ENCODE data around the gene IGF2BP2. TPM values are rescaled to one million over a fixed set of nuclear protein-coding genes. Genes with fewer than 3 reads are reported as not detected.

IGF2BP2 gene
- total and polyA plus RNA-seq, 4 donors = 7.8 to 92.6 (median 11.8) TPM

GRCh38 chr3:185724251-185724650 lies 100.6 kb downstream of the IGF2BP2 start:
- TF ChIP-seq CTCF (IDR thresholded peaks at IDR 0.05; ENCODE audit: control extremely low read depth, extremely low read depth) = no peak
- Histone ChIP-seq H3K4me1 (ENCODE audit: control insufficient read depth in 5 of 5, insufficient read depth in 5 of 5, low read length in 5 of 5) (peaks cover 0 to 11% (median 4%) of the 10 kb centered on the region in 5 donors), H3K27ac (ENCODE audit: low read depth in 1 of 2, low read length in 1 of 2) (no peak overlapping the region), H3K27me3 (ENCODE audit: control insufficient read depth in 3 of 3, insufficient read depth in 3 of 3, low read length in 2 of 3) (no peaks in the 10 kb centered on the region), H3K4me3 (no peak overlapping the region), H3K9me3 (ENCODE audit: control insufficient read depth in 4 of 4, insufficient read depth in 3 of 4, low read length in 3 of 4) (peaks cover 0 to 4% (median 1%) of the 10 kb centered on the region in 4 donors), H3K9ac (ENCODE audit: insufficient read depth in 1 of 2, low read length in 2 of 2) (no peak overlapping the region), H3K36me3 (ENCODE audit: control insufficient read depth in 4 of 4, insufficient read depth in 4 of 4, low read length in 4 of 4) (peaks cover 0 to 4% (median 0%) of the 10 kb centered on the region in 4 donors)
- WGBS, 2 donors = 92 to 95% methylated on average over 3 of the region's 3 CpGs
- DNase-seq (no peak), ATAC-seq (ENCODE audit: insufficient read depth, low FRiP score) (no peak)

DNA sequence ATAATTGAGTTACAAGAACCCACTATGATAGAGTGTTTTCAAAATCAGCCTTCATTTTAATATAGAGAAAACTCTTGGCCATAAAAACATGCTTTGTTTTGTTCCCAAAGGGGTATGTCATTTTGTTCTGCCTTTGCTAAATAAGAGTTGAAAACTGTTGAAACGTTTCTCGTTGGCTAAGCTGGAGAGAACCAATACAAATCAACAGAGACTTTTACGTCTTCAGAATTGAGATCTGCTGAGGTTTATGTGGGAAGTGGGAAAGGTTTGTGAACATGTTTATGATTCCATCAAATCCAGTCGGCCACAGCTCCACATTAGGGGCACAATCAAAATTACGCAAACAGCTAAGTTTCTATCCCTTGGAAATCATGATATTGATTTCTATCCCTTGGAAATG lies 102.0 kb downstream of the IGF2BP2 start:
- Histone ChIP-seq H3K27ac (ENCODE audit: low read depth in 1 of 2, low read length in 1 of 2) (no peak overlapping the region), H3K36me3 (ENCODE audit: control insufficient read depth in 4 of 4, insufficient read depth in 4 of 4, low read length in 4 of 4) (peaks cover 0 to 4% (median 0%) of the 10 kb centered on the region in 4 donors), H3K9me3 (ENCODE audit: control insufficient read depth in 4 of 4, insufficient read depth in 3 of 4, low read length in 3 of 4) (peaks cover 0 to 4% (median 1%) of the 10 kb centered on the region in 4 donors), H3K4me1 (ENCODE audit: control insufficient read depth in 5 of 5, insufficient read depth in 5 of 5, low read length in 5 of 5) (peaks cover 0 to 9% (median 3%) of the 10 kb centered on the region in 5 donors), H3K9ac (ENCODE audit: insufficient read depth in 1 of 2, low read length in 2 of 2) (no peak overlapping the region), H3K4me3 (no peak overlapping the region), H3K27me3 (ENCODE audit: control insufficient read depth in 3 of 3, insufficient read depth in 3 of 3, low read length in 2 of 3) (no peaks in the 10 kb centered on the region)
- WGBS, 2 donors = 86% methylated on average over 5 of the region's 5 CpGs
- TF ChIP-seq CTCF (IDR thresholded peaks at IDR 0.05; ENCODE audit: control extremely low read depth, extremely low read depth) = no peak
- DNase-seq = peak in 2 of 3 donors; percentile 55 to 67
- ATAC-seq (ENCODE audit: insufficient read depth, low FRiP score) = no peak

GRCh38 chr3:185721970-185722369 lies 102.9 kb downstream of the IGF2BP2 start:
- H3K27ac ChIP-seq (ENCODE audit: low read depth in 1 of 2, low read length in 1 of 2) = no peak overlapping the region
- DNase-seq (no peak), ATAC-seq (ENCODE audit: insufficient read depth, low FRiP score) (no peak)
- WGBS, 2 donors = 82 to 93% methylated on average over 3 of the region's 3 CpGs
- TF ChIP-seq CTCF (IDR thresholded peaks at IDR 0.05; ENCODE audit: control extremely low read depth, extremely low read depth) = no peak
- peaks cover 0 to 4% (median 0%) of the 10 kb centered on the region in 4 donors for H3K36me3 ChIP-seq (ENCODE audit: control insufficient read depth in 4 of 4, insufficient read depth in 4 of 4, low read length in 4 of 4)
- peaks cover 0 to 4% (median 1%) of the 10 kb centered on the region in 4 donors for H3K9me3 ChIP-seq (ENCODE audit: control insufficient read depth in 4 of 4, insufficient read depth in 3 of 4, low read length in 3 of 4)
- peaks cover 0 to 18% (median 9%) of the 10 kb centered on the region in 5 donors for H3K4me1 ChIP-seq (ENCODE audit: control insufficient read depth in 5 of 5, insufficient read depth in 5 of 5, low read length in 5 of 5)
- H3K9ac ChIP-seq (ENCODE audit: insufficient read depth in 1 of 2, low read length in 2 of 2) = no peak overlapping the region
- H3K27me3 ChIP-seq (ENCODE audit: control insufficient read depth in 3 of 3, insufficient read depth in 3 of 3, low read length in 2 of 3) = no peaks in the 10 kb centered on the region
- H3K4me3 ChIP-seq = no peak overlapping the region

GRCh38 chr3:185720326-185720725 lies 104.5 kb downstream of the IGF2BP2 start:
- H3K9me3 ChIP-seq (ENCODE audit: control insufficient read depth in 4 of 4, insufficient read depth in 3 of 4, low read length in 3 of 4) = peaks cover 0 to 4% (median 1%) of the 10 kb centered on the region in 4 donors
- no peak overlapping the region for H3K9ac ChIP-seq (ENCODE audit: insufficient read depth in 1 of 2, low read length in 2 of 2)
- WGBS, 2 donors = 72 to 83% methylated on average over 9 of the region's 9 CpGs
- no peaks in the 10 kb centered on the region for H3K27me3 ChIP-seq (ENCODE audit: control insufficient read depth in 3 of 3, insufficient read depth in 3 of 3, low read length in 2 of 3)
- DNase-seq = no peak
- H3K4me1 ChIP-seq (ENCODE audit: control insufficient read depth in 5 of 5, insufficient read depth in 5 of 5, low read length in 5 of 5) = peaks cover 0 to 28% (median 12%) of the 10 kb centered on the region in 5 donors
- no peak overlapping the region for H3K27ac ChIP-seq (ENCODE audit: low read depth in 1 of 2, low read length in 1 of 2)
- ATAC-seq (ENCODE audit: insufficient read depth, low FRiP score) = no peak
- no peak overlapping the region for H3K4me3 ChIP-seq
- H3K36me3 ChIP-seq (ENCODE audit: control insufficient read depth in 4 of 4, insufficient read depth in 4 of 4, low read length in 4 of 4) = peaks cover 0 to 4% (median 0%) of the 10 kb centered on the region in 4 donors
- TF ChIP-seq CTCF (IDR thresholded peaks at IDR 0.05; ENCODE audit: control extremely low read depth, extremely low read depth) = no peak
